ENCODE data around the gene PPP2R3A.
"Not testable (repeated sequence)": the region's sequence is repeated elsewhere in the genome, so short reads cannot be mapped to it uniquely, and the experiment has no call there.

Gene PPP2R3A

GRCh38 chr3:136119783-136120182 lies 154.3 kb downstream of the PPP2R3A start:
- not testable (repeated sequence) for H3K27ac ChIP-seq (ENCODE audit: low read depth in 2 of 2, low read length in 2 of 2); H3K9ac ChIP-seq (ENCODE audit: low read depth in 1 of 2, low read length in 2 of 2); H3K27me3 ChIP-seq (ENCODE audit: control insufficient read depth in 2 of 2, insufficient read depth in 2 of 2, low read length in 2 of 2); H3K4me1 ChIP-seq (ENCODE audit: control insufficient read depth in 2 of 2, insufficient read depth in 2 of 2, low read length in 2 of 2); H3K4me3 ChIP-seq (ENCODE audit: low read length in 2 of 2); H3K9me3 ChIP-seq (ENCODE audit: control insufficient read depth in 2 of 2, low read length in 2 of 2); H3K36me3 ChIP-seq (ENCODE audit: control insufficient read depth in 2 of 2, insufficient read depth in 2 of 2, low read length in 2 of 2)

- Histone ChIP-seq H3K9ac (ENCODE audit: low read depth in 1 of 2, low read length in 2 of 2) (no peak overlapping the region), H3K27me3 (ENCODE audit: control insufficient read depth in 2 of 2, insufficient read depth in 2 of 2, low read length in 2 of 2) (no peaks in the 10 kb centered on the region), H3K36me3 (ENCODE audit: control insufficient read depth in 2 of 2, insufficient read depth in 2 of 2, low read length in 2 of 2) (no peaks in the 10 kb centered on the region), H3K27ac (ENCODE audit: low read depth in 2 of 2, low read length in 2 of 2) (no peak overlapping the region), H3K9me3 (ENCODE audit: control insufficient read depth in 2 of 2, low read length in 2 of 2) (no peaks in the 10 kb centered on the region), H3K4me1 (ENCODE audit: control insufficient read depth in 2 of 2, insufficient read depth in 2 of 2, low read length in 2 of 2) (no peaks in the 10 kb centered on the region), H3K4me3 (ENCODE audit: low read length in 2 of 2) (no peak overlapping the region)
These were observed 155.1 kb downstream of the PPP2R3A start for GRCh38 chr3:136120373-136121348.

GRCh38 chr3:136122006-136122405 lies 156.5 kb downstream of the PPP2R3A start:
- H3K36me3 ChIP-seq (ENCODE audit: control insufficient read depth in 2 of 2, insufficient read depth in 2 of 2, low read length in 2 of 2), result no peaks in the 10 kb centered on the region
- no peak overlapping the region for H3K9ac ChIP-seq (ENCODE audit: low read depth in 1 of 2, low read length in 2 of 2)
- no peak overlapping the region for H3K4me3 ChIP-seq (ENCODE audit: low read length in 2 of 2)
- H3K27ac ChIP-seq (ENCODE audit: low read depth in 2 of 2, low read length in 2 of 2), result no peak overlapping the region
- H3K9me3 ChIP-seq (ENCODE audit: control insufficient read depth in 2 of 2, low read length in 2 of 2), result no peaks in the 10 kb centered on the region
- H3K4me1 ChIP-seq (ENCODE audit: control insufficient read depth in 2 of 2, insufficient read depth in 2 of 2, low read length in 2 of 2), result no peaks in the 10 kb centered on the region
- no peaks in the 10 kb centered on the region for H3K27me3 ChIP-seq (ENCODE audit: control insufficient read depth in 2 of 2, insufficient read depth in 2 of 2, low read length in 2 of 2)

GRCh38 chr3:136131647-136132046 lies 166.1 kb downstream of the PPP2R3A start:
- not testable (repeated sequence) for H3K36me3 ChIP-seq (ENCODE audit: control insufficient read depth in 2 of 2, insufficient read depth in 2 of 2, low read length in 2 of 2); H3K9me3 ChIP-seq (ENCODE audit: control insufficient read depth in 2 of 2, low read length in 2 of 2); H3K4me3 ChIP-seq (ENCODE audit: low read length in 2 of 2); H3K27ac ChIP-seq (ENCODE audit: low read depth in 2 of 2, low read length in 2 of 2); H3K4me1 ChIP-seq (ENCODE audit: control insufficient read depth in 2 of 2, insufficient read depth in 2 of 2, low read length in 2 of 2); H3K9ac ChIP-seq (ENCODE audit: low read depth in 1 of 2, low read length in 2 of 2); H3K27me3 ChIP-seq (ENCODE audit: control insufficient read depth in 2 of 2, insufficient read depth in 2 of 2, low read length in 2 of 2)

GRCh38 chr3:136134091-136134490 lies 168.6 kb downstream of the PPP2R3A start:
- H3K36me3 ChIP-seq (ENCODE audit: control insufficient read depth in 2 of 2, insufficient read depth in 2 of 2, low read length in 2 of 2), result no peaks in the 10 kb centered on the region
- no peak overlapping the region for H3K27ac ChIP-seq (ENCODE audit: low read depth in 2 of 2, low read length in 2 of 2)
- no peaks in the 10 kb centered on the region for H3K27me3 ChIP-seq (ENCODE audit: control insufficient read depth in 2 of 2, insufficient read depth in 2 of 2, low read length in 2 of 2)
- H3K9me3 ChIP-seq (ENCODE audit: control insufficient read depth in 2 of 2, low read length in 2 of 2), result no peaks in the 10 kb centered on the region
- no peaks in the 10 kb centered on the region for H3K4me1 ChIP-seq (ENCODE audit: control insufficient read depth in 2 of 2, insufficient read depth in 2 of 2, low read length in 2 of 2)
- H3K9ac ChIP-seq (ENCODE audit: low read depth in 1 of 2, low read length in 2 of 2), result no peak overlapping the region
- H3K4me3 ChIP-seq (ENCODE audit: low read length in 2 of 2), result no peak overlapping the region

- Histone ChIP-seq H3K27ac (ENCODE audit: low read depth in 2 of 2, low read length in 2 of 2) (no peak overlapping the region), H3K9ac (ENCODE audit: low read depth in 1 of 2, low read length in 2 of 2) (no peak overlapping the region)
These were observed 169.7 kb downstream of the PPP2R3A start for GRCh38 chr3:136135039-136135802.

GRCh38 chr3:136136454-136136853 lies 170.9 kb downstream of the PPP2R3A start:
- Histone ChIP-seq H3K4me1 (ENCODE audit: control insufficient read depth in 2 of 2, insufficient read depth in 2 of 2, low read length in 2 of 2) (no peaks in the 10 kb centered on the region), H3K4me3 (ENCODE audit: low read length in 2 of 2) (no peak overlapping the region), H3K36me3 (ENCODE audit: control insufficient read depth in 2 of 2, insufficient read depth in 2 of 2, low read length in 2 of 2) (no peaks in the 10 kb centered on the region), H3K9me3 (ENCODE audit: control insufficient read depth in 2 of 2, low read length in 2 of 2) (no peaks in the 10 kb centered on the region), H3K9ac (ENCODE audit: low read depth in 1 of 2, low read length in 2 of 2) (no peak overlapping the region), H3K27me3 (ENCODE audit: control insufficient read depth in 2 of 2, insufficient read depth in 2 of 2, low read length in 2 of 2) (no peaks in the 10 kb centered on the region), H3K27ac (ENCODE audit: low read depth in 2 of 2, low read length in 2 of 2) (no peak overlapping the region)

More at GRCh38 chr3:136135039-136135802, 169.7 kb downstream of the PPP2R3A start:
- H3K9me3 ChIP-seq (ENCODE audit: control insufficient read depth in 2 of 2, low read length in 2 of 2), result no peaks in the 10 kb centered on the region
- no peaks in the 10 kb centered on the region for H3K4me1 ChIP-seq (ENCODE audit: control insufficient read depth in 2 of 2, insufficient read depth in 2 of 2, low read length in 2 of 2)
- H3K27me3 ChIP-seq (ENCODE audit: control insufficient read depth in 2 of 2, insufficient read depth in 2 of 2, low read length in 2 of 2), result no peaks in the 10 kb centered on the region
- H3K36me3 ChIP-seq (ENCODE audit: control insufficient read depth in 2 of 2, insufficient read depth in 2 of 2, low read length in 2 of 2), result no peaks in the 10 kb centered on the region
- H3K4me3 ChIP-seq (ENCODE audit: low read length in 2 of 2), result no peak overlapping the region

- Histone ChIP-seq H3K27me3 (ENCODE audit: control insufficient read depth in 2 of 2, insufficient read depth in 2 of 2, low read length in 2 of 2) (no peaks in the 10 kb centered on the region), H3K9ac (ENCODE audit: low read depth in 1 of 2, low read length in 2 of 2) (no peak overlapping the region), H3K9me3 (ENCODE audit: control insufficient read depth in 2 of 2, low read length in 2 of 2) (no peaks in the 10 kb centered on the region), H3K4me3 (ENCODE audit: low read length in 2 of 2) (no peak overlapping the region), H3K36me3 (ENCODE audit: control insufficient read depth in 2 of 2, insufficient read depth in 2 of 2, low read length in 2 of 2) (peaks cover 0 to 2% of the 10 kb centered on the region in 2 donors), H3K27ac (ENCODE audit: low read depth in 2 of 2, low read length in 2 of 2) (no peak overlapping the region), H3K4me1 (ENCODE audit: control insufficient read depth in 2 of 2, insufficient read depth in 2 of 2, low read length in 2 of 2) (no peaks in the 10 kb centered on the region)
These were observed 175.8 kb downstream of the PPP2R3A start for GRCh38 chr3:136141291-136141785.

- H3K9ac ChIP-seq (ENCODE audit: low read depth in 1 of 2, low read length in 2 of 2), result no peak overlapping the region
- H3K4me3 ChIP-seq (ENCODE audit: low read length in 2 of 2), result no peak overlapping the region
- no peaks in the 10 kb centered on the region for H3K9me3 ChIP-seq (ENCODE audit: control insufficient read depth in 2 of 2, low read length in 2 of 2)
- no peak overlapping the region for H3K27ac ChIP-seq (ENCODE audit: low read depth in 2 of 2, low read length in 2 of 2)
- peaks cover 0 to 2% of the 10 kb centered on the region in 2 donors for H3K36me3 ChIP-seq (ENCODE audit: control insufficient read depth in 2 of 2, insufficient read depth in 2 of 2, low read length in 2 of 2)
- no peaks in the 10 kb centered on the region for H3K27me3 ChIP-seq (ENCODE audit: control insufficient read depth in 2 of 2, insufficient read depth in 2 of 2, low read length in 2 of 2)
- no peaks in the 10 kb centered on the region for H3K4me1 ChIP-seq (ENCODE audit: control insufficient read depth in 2 of 2, insufficient read depth in 2 of 2, low read length in 2 of 2)
These were observed 176.4 kb downstream of the PPP2R3A start for GRCh38 chr3:136141891-136142290.

- Histone ChIP-seq H3K27me3 (ENCODE audit: control insufficient read depth in 2 of 2, insufficient read depth in 2 of 2, low read length in 2 of 2) (no peaks in the 10 kb centered on the region), H3K9me3 (ENCODE audit: control insufficient read depth in 2 of 2, low read length in 2 of 2) (no peaks in the 10 kb centered on the region), H3K36me3 (ENCODE audit: control insufficient read depth in 2 of 2, insufficient read depth in 2 of 2, low read length in 2 of 2) (peaks cover 0 to 2% of the 10 kb centered on the region in 2 donors), H3K9ac (ENCODE audit: low read depth in 1 of 2, low read length in 2 of 2) (no peak overlapping the region), H3K27ac (ENCODE audit: low read depth in 2 of 2, low read length in 2 of 2) (no peak overlapping the region), H3K4me1 (ENCODE audit: control insufficient read depth in 2 of 2, insufficient read depth in 2 of 2, low read length in 2 of 2) (no peaks in the 10 kb centered on the region), H3K4me3 (ENCODE audit: low read length in 2 of 2) (no peak overlapping the region)
These were observed 177.1 kb downstream of the PPP2R3A start for GRCh38 chr3:136142592-136142991.

All from mucosa of rectum (tissue), 2 donors.